ENCODE measurements around the gene RPL4. TPM values are rescaled to one million over a fixed set of nuclear protein-coding genes. Genes with fewer than 3 reads are reported as not detected.
A peak's percentile ranks its signal among the peaks of the same experiment; 100 is the strongest.

Gene RPL4
- total and polyA plus RNA-seq, 9 of the 15 experiments (the other 6 are each of a cell fraction or from before 2014, with no cell fraction given): 2,055 to 7,760 (median 5,069) TPM

- TF ChIP-seq, protein P1, sequence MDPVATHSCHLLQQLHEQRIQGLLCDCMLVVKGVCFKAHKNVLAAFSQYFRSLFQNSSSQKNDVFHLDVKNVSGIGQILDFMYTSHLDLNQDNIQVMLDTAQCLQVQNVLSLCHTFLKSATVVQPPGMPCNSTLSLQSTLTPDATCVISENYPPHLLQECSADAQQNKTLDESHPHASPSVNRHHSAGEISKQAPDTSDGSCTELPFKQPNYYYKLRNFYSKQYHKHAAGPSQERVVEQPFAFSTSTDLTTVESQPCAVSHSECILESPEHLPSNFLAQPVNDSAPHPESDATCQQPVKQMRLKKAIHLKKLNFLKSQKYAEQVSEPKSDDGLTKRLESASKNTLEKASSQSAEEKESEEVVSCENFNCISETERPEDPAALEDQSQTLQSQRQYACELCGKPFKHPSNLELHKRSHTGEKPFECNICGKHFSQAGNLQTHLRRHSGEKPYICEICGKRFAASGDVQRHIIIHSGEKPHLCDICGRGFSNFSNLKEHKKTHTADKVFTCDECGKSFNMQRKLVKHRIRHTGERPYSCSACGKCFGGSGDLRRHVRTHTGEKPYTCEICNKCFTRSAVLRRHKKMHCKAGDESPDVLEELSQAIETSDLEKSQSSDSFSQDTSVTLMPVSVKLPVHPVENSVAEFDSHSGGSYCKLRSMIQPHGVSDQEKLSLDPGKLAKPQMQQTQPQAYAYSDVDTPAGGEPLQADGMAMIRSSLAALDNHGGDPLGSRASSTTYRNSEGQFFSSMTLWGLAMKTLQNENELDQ (CRISPR knock-in tag; IDR thresholded peaks at IDR 0.05; ENCODE audit: borderline replicate concordance): peak; percentile 88; the same call in 1 of the 2 replicates
- TF ChIP-seq CCNT2 (IDR thresholded peaks at IDR 0.05; ENCODE audit: borderline replicate concordance, extremely low read depth, insufficient read length, low read depth, low read length) (peak; percentile 80), HDGF (IDR thresholded peaks at IDR 0.05) (0 out of 2 replicates have a peak, but pooled peaks have one; percentile 14), BCL6 (CRISPR knock-in tag; IDR thresholded peaks at IDR 0.05) (no peak), ZNF277 (CRISPR knock-in tag; IDR thresholded peaks at IDR 0.05; ENCODE audit: borderline replicate concordance) (no peak), XRCC5 (IDR thresholded peaks at IDR 0.05; ENCODE audit: low read depth, low read length) (peak; percentile 98), ZNF311 (CRISPR knock-in tag; IDR thresholded peaks at IDR 0.05) (no peak), ATF1 (CRISPR knock-in tag; IDR thresholded peaks at IDR 0.05) (peak; percentile 88), ATF1 (tag; IDR thresholded peaks at IDR 0.05) (peak; percentile 99), GATA2 (CRISPR knock-in tag; IDR thresholded peaks at IDR 0.05) (no peak), CREB5 (CRISPR knock-in tag; IDR thresholded peaks at IDR 0.05) (no peak), NUFIP1 (IDR thresholded peaks at IDR 0.05; ENCODE audit: partially characterized antibody) (no peak), ZFPM2 (CRISPR knock-in tag; IDR thresholded peaks at IDR 0.05) (peak; percentile 78), NCOA4 (IDR thresholded peaks at IDR 0.05; ENCODE audit: partially characterized antibody) (no peak)
- TF ChIP-seq, protein P2, sequence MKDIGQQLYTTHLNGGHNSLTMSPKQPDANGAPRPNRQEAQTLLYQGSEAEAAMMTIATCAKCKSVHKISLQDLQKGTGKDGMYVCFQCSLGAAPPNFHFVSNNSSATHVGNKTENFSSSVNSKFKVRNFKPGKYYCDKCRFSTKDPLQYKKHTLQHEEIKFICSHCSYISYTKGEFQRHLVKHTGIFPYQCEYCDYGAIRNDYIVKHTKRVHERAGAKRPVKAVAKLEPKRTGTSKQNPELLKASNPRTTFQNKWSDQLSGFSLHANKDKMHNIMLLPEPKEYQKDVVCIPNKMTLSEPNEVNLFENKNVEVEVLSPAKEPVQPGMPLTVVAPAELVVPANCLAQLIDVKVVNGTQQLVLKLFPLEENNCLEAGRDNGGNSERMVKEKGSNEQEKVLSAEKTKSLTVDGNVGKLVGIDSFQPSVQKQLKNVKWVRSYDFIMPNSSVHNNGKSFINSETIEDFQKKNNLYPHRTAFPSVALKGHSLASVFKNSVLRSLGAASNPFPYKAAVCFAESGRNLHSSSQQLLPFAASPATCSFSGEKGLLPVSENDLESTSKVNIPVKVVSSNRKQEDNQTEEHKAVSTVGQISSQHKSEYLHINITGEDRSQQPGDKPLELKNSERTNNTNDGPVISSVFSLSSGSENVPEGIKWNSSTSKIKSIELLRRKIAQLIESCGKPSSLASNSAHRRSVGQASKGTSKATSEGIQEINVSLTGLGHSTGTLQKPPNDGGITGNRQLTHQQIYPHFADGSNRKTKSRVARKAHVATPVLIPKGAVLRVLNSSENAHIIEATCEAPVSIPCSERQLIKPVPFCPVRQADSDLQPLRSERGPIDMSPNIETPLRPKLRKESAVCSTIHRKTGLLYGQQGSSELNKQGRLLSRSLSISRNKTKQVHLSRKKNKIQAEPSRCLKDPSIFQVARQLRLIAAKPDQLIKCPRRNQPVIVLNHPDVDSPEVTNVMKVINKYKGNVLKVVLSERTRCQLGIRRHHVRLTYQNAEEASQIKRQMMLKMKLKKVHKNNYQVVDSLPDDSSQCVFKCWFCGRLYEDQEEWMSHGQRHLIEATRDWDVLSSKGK (CRISPR knock-in tag; IDR thresholded peaks at IDR 0.05): no peak
- TF ChIP-seq, protein P3, sequence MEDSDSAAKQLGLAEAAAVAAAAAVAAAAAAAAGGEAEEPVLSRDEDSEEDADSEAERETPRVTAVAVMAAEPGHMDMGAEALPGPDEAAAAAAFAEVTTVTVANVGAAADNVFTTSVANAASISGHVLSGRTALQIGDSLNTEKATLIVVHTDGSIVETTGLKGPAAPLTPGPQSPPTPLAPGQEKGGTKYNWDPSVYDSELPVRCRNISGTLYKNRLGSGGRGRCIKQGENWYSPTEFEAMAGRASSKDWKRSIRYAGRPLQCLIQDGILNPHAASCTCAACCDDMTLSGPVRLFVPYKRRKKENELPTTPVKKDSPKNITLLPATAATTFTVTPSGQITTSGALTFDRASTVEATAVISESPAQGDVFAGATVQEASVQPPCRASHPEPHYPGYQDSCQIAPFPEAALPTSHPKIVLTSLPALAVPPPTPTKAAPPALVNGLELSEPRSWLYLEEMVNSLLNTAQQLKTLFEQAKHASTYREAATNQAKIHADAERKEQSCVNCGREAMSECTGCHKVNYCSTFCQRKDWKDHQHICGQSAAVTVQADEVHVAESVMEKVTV (CRISPR knock-in tag; IDR thresholded peaks at IDR 0.05): peak; percentile 49
These were observed 6.9 kb downstream of the RPL4 start, which contains the start of gene SNAPC5 (continued) for GRCh38 chr15:66497502-66498455.
